HepG2 (cell line): ENCODE results near the gene DCAKD. TPM values are rescaled to one million over a fixed set of nuclear protein-coding genes. Genes with fewer than 3 reads are reported as not detected.

Source experiments
- EED ChIP-seq: sonication (generic); formaldehyde crosslinking; IDR thresholded peaks from 2 replicates; pipeline ENCODE4 v1.5.0; 2020; ENCODE audit warnings: mild to moderate bottlenecking, missing genetic modification reagents
- GPN1 ChIP-seq: sonication (generic); formaldehyde crosslinking; IDR thresholded peaks from 2 replicates; pipeline ENCODE4 v1.5.1; 2020; ENCODE audit warnings: missing genetic modification reagents, borderline replicate concordance
- KLF12 ChIP-seq: sonication (generic); formaldehyde crosslinking; IDR thresholded peaks from 2 replicates; pipeline ENCODE4 v1.4.0; 2020; ENCODE audit warnings: missing genetic modification reagents, borderline replicate concordance
- MLLT10 ChIP-seq: sonication (generic); formaldehyde crosslinking; IDR thresholded peaks from 2 replicates; pipeline ENCODE4 v1.4.0; 2020; ENCODE audit warnings: missing genetic modification reagents
- NCOA1 ChIP-seq: sonication (generic); formaldehyde crosslinking; IDR thresholded peaks from 2 replicates; pipeline ENCODE4 v1.9.0; 2021; ENCODE audit warnings: missing genetic modification reagents
- NFRKB ChIP-seq: fragments of 450-650 bp; IDR thresholded peaks from 2 replicates; pipeline ENCODE4 v1.6.1; 2017
- PHB2 ChIP-seq: fragments of 450-650 bp; IDR thresholded peaks from 2 replicates; pipeline ENCODE4 v1.6.1; 2018; ENCODE audit not compliant: partially characterized antibody
- RCOR2 ChIP-seq: IDR thresholded peaks from 2 replicates; pipeline ENCODE4 v1.6.1; 2016; ENCODE audit warnings: missing biosample characterization, missing genetic modification reagents
- SATB2 ChIP-seq: sonication (generic); formaldehyde crosslinking; IDR thresholded peaks from 2 replicates; pipeline ENCODE4 v1.5.0; 2020; ENCODE audit warnings: missing genetic modification reagents
- SMC3 ChIP-seq: IDR thresholded peaks from 2 replicates; pipeline ENCODE4 v1.6.1; 2011; ENCODE audit warnings: low read length, improper control_type of control experiment
- ZFY ChIP-seq: sonication (generic); formaldehyde crosslinking; IDR thresholded peaks from 2 replicates; pipeline ENCODE4 v1.4.0; 2020; ENCODE audit warnings: missing genetic modification reagents
- ZNF17 ChIP-seq: sonication (generic); formaldehyde crosslinking; IDR thresholded peaks from 2 replicates; pipeline ENCODE4 v1.5.0; 2020; ENCODE audit warnings: mild to moderate bottlenecking, missing genetic modification reagents
- ZNF224 ChIP-seq: sonication (generic); formaldehyde crosslinking; IDR thresholded peaks from 2 replicates; pipeline ENCODE4 v1.5.0; 2020; ENCODE audit warnings: mild to moderate bottlenecking, missing genetic modification reagents
- ZNF546 ChIP-seq: sonication (generic); formaldehyde crosslinking; conservative IDR thresholded peaks from 2 replicates; pipeline ENCODE4 v1.8.1; 2023; ENCODE audit warnings: mild to moderate bottlenecking, missing genetic modification reagents
- ZNF552 ChIP-seq: sonication (generic); formaldehyde crosslinking; IDR thresholded peaks from 2 replicates; pipeline ENCODE4 v1.9.0; 2022; ENCODE audit warnings: missing genetic modification reagents, mild to moderate bottlenecking, borderline replicate concordance
- ZNF563 ChIP-seq: sonication (generic); formaldehyde crosslinking; IDR thresholded peaks from 2 replicates; pipeline ENCODE4 v1.8.0; 2022; ENCODE audit warnings: mild to moderate bottlenecking, moderate library complexity, missing genetic modification reagents
- ZNF709 ChIP-seq: sonication (generic); formaldehyde crosslinking; IDR thresholded peaks from 2 replicates; pipeline ENCODE4 v1.5.0; 2020; ENCODE audit warnings: mild to moderate bottlenecking, missing genetic modification reagents
- ZNF713 ChIP-seq: sonication (generic); formaldehyde crosslinking; IDR thresholded peaks from 2 replicates; pipeline ENCODE4 v1.4.0; 2020; ENCODE audit warnings: mild to moderate bottlenecking, missing genetic modification reagents
- ZNF75D ChIP-seq: sonication (generic); formaldehyde crosslinking; IDR thresholded peaks from 2 replicates; pipeline ENCODE4 v1.8.1; 2023; ENCODE audit warnings: missing genetic modification reagents, mild to moderate bottlenecking, borderline replicate concordance
- ZNF777 ChIP-seq: sonication (generic); formaldehyde crosslinking; IDR thresholded peaks from 2 replicates; pipeline ENCODE4 v1.4.0; 2020; ENCODE audit warnings: missing genetic modification reagents
- ZNF83 ChIP-seq: sonication (generic); formaldehyde crosslinking; IDR thresholded peaks from 2 replicates; pipeline ENCODE4 v1.4.0; 2020; ENCODE audit warnings: missing genetic modification reagents, mild to moderate bottlenecking, borderline replicate concordance
- polyA plus RNA-seq, 8 experiments: library from polyadenylated mRNA; depleted of rRNA in 3 of 8; stranded (reverse) in 7 of 8; unstranded in 1 of 8; fragments of >200 nt; fragmentation: Illumina TruSeq in 4 of 8; extraction: Trizol in 4 of 8; gene quantifications; 2 replicates each; pipeline versions ENCODE4 v1.2.1 to v1.2.3, GENCODE V29; 2011 to 2016; ENCODE audit warnings: low read depth in 4 of 8, missing spikeins in 1 of 8, mixed read lengths in 1 of 8; ENCODE audit not compliant: insufficient read depth in 1 of 8
- total RNA-seq, 5 experiments: library from RNA; depleted of rRNA; stranded (reverse); fragments of >200 nt; fragmentation: Illumina TruSeq; extraction: Trizol; gene quantifications; 2 replicates each; pipeline ENCODE4 v1.2.3, GENCODE V29; 2016; ENCODE audit warnings: low read depth in 1 of 5
- TF ChIP-seq, protein P1 (sequence below): fragments of 450-650 bp; IDR thresholded peaks from 2 replicates; pipeline ENCODE4 v1.6.1; 2017
- TF ChIP-seq, protein P2 (sequence below): sonication (generic); formaldehyde crosslinking; IDR thresholded peaks from 2 replicates; pipeline ENCODE4 v1.5.0; 2020; ENCODE audit warnings: missing genetic modification reagents
- TF ChIP-seq, protein P3 (sequence below): sonication (generic); formaldehyde crosslinking; IDR thresholded peaks from 2 replicates; pipeline ENCODE4 v1.8.0; 2022; ENCODE audit warnings: mild to moderate bottlenecking, missing genetic modification reagents, moderate library complexity
- TF ChIP-seq, protein P4 (sequence below): sonication (generic); formaldehyde crosslinking; IDR thresholded peaks from 2 replicates; pipeline ENCODE4 v1.4.0; 2020; ENCODE audit warnings: mild to moderate bottlenecking, missing genetic modification reagents
- TF ChIP-seq, protein P5 (sequence below): sonication (generic); formaldehyde crosslinking; IDR thresholded peaks from 2 replicates; pipeline ENCODE4 v1.5.1; 2020; ENCODE audit warnings: missing genetic modification reagents, mild to moderate bottlenecking, borderline replicate concordance

DCAKD gene
- total and polyA plus RNA-seq, 2 of the 13 experiments (the other 11 are each of a cell fraction or from before 2014, with no cell fraction given) = 25.9 to 29.2 TPM

DNA sequence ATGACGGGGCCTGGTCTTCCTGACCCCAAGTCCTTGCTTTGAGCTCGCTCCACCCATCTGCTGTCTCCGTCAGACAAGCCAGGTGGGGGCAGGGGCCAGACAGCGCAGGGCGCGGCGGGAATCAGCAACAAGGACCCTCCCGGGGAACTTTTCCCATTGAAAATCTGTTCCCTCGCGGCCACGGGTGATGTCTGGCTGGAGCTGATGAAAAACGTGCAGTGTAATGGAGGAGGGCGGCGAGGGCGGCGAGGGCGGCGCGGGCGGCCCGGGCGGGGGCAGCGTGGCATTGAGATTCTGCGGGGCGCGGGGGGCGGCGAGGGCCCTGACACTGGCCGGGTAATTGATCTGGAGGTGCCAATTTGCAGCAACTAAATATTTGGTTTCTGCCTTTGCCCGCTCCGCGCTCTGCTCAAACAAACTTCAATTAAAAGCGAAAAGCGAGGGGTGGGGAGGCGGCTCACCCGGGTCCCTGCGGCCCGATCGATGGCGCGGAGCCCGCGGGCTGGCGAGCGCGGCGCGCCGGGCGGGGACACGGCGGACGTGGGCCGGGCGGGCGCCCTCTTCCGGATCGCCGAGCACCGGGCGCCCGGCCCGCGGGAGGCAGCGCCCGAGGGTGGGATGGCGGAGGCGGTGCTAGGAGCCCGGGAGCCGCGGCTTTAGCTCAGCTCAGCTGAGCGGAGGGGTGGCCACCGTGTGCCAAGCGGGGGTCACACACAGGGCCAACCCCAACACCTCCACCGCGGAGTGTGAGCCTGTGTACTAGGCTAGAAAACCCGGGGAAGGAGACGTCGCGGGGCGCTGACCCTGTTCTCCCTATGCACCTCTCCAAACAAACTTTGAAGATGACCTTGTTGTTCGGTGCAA is 32.4 kb downstream of the DCAKD start (continued):
- TF ChIP-seq NFRKB (no peak), ZNF713 (CRISPR knock-in tag) (no peak), PHB2 (no peak), ZNF83 (CRISPR knock-in tag) (no peak), RCOR2 (CRISPR knock-in tag) (no peak), GPN1 (CRISPR knock-in tag) (no peak), ZFY (CRISPR knock-in tag) (peak; percentile 60), ZNF546 (CRISPR knock-in tag) (no peak; the same call in 1 of the 2 replicates), MLLT10 (CRISPR knock-in tag) (no peak), KLF12 (no peak), ZNF709 (no peak), ZNF75D (CRISPR knock-in tag) (no peak), ZNF777 (CRISPR knock-in tag) (no peak), NCOA1 (CRISPR knock-in tag) (peak; percentile 81; the same call in 1 of the 2 replicates), SATB2 (CRISPR knock-in tag) (no peak), ZNF563 (no peak; the same call in 1 of the 2 replicates), SMC3 (no peak), EED (CRISPR knock-in tag) (no peak; the same call in 1 of the 2 replicates), ZNF552 (no peak), ZNF17 (CRISPR knock-in tag) (no peak), ZNF224 (CRISPR knock-in tag) (no peak)
- TF ChIP-seq, protein P1, sequence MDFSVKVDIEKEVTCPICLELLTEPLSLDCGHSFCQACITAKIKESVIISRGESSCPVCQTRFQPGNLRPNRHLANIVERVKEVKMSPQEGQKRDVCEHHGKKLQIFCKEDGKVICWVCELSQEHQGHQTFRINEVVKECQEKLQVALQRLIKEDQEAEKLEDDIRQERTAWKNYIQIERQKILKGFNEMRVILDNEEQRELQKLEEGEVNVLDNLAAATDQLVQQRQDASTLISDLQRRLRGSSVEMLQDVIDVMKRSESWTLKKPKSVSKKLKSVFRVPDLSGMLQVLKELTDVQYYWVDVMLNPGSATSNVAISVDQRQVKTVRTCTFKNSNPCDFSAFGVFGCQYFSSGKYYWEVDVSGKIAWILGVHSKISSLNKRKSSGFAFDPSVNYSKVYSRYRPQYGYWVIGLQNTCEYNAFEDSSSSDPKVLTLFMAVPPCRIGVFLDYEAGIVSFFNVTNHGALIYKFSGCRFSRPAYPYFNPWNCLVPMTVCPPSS = no peak
- TF ChIP-seq, protein P2, sequence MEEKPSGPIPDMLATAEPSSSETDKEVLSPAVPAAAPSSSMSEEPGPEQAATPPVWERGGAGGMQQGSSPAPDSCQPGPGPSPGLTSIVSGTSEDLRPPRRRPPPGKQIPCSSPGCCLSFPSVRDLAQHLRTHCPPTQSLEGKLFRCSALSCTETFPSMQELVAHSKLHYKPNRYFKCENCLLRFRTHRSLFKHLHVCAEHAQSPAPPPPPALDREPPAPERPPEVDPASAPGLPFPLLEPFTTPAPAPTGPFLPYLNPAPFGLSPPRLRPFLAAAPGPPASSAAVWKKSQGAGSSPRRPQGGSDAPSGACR (CRISPR knock-in tag) = peak; percentile 65; the same call in 1 of the 2 replicates
- TF ChIP-seq, protein P3, sequence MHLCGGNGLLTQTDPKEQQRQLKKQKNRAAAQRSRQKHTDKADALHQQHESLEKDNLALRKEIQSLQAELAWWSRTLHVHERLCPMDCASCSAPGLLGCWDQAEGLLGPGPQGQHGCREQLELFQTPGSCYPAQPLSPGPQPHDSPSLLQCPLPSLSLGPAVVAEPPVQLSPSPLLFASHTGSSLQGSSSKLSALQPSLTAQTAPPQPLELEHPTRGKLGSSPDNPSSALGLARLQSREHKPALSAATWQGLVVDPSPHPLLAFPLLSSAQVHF = no peak; the same call in 1 of the 2 replicates
- TF ChIP-seq, protein P4, sequence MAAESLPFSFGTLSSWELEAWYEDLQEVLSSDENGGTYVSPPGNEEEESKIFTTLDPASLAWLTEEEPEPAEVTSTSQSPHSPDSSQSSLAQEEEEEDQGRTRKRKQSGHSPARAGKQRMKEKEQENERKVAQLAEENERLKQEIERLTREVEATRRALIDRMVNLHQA = no peak
- TF ChIP-seq, protein P5, sequence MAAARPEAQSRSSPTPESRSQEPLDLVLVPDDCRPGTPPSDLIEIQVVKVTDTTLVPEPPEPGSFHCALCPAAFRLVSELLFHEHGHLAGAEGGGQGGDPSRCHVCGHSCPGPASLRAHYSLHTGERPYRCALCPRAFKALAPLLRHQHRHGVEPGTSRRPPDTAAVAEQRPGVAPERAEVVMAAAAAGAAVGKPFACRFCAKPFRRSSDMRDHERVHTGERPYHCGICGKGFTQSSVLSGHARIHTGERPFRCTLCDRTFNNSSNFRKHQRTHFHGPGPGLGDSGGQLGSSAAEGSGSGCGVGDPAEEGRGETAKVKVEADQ (CRISPR knock-in tag) = no peak
